Measurements from ENCODE around the gene RAD9A. TPM values are rescaled to one million over a fixed set of nuclear protein-coding genes. Genes with fewer than 3 reads are reported as not detected.

Gene RAD9A
- total RNA-seq, 2 donors from 2014 or later, result 22.6 to 49.4 TPM

GRCh38 chr11:67397536-67397935 lies 5.8 kb downstream of the RAD9A start:
- Histone ChIP-seq H3K4me1 (peaks cover 36% of the 10 kb centered on the region), H3K9me3 (no peaks in the 10 kb centered on the region), H3K27me3 (no peaks in the 10 kb centered on the region), H3K27ac (no peak overlapping the region), H3K36me3 (replicated peaks in 1 of 2; ENCODE audit: insufficient read depth in 1 of 2, low read depth in 2 of 2) (peaks cover 8 to 13% of the 10 kb centered on the region in 2 donors), H3K4me3 (no peak overlapping the region)
- DNase-seq (no peak), ATAC-seq (no peak)
- intact Hi-C loops (cut with DNase I), result no loop called here
- TF ChIP-seq CTCF (IDR thresholded peaks at IDR 0.05), result no peak
- no peak for TF ChIP-seq POLR2A (IDR thresholded peaks at IDR 0.05)
- 61 to 67% methylated on average over 6 of the region's 6 CpGs for WGBS, 2 donors

- Histone ChIP-seq H3K4me3 (no peak overlapping the region), H3K36me3 (replicated peaks in 1 of 2; ENCODE audit: insufficient read depth in 1 of 2, low read depth in 2 of 2) (peaks cover 8 to 13% of the 10 kb centered on the region in 2 donors), H3K27me3 (no peaks in the 10 kb centered on the region), H3K27ac (no peak overlapping the region), H3K4me1 (peaks cover 30% of the 10 kb centered on the region), H3K9me3 (no peaks in the 10 kb centered on the region)
- DNase-seq, result no peak
- TF ChIP-seq POLR2A (IDR thresholded peaks at IDR 0.05), result no peak
- no peak for TF ChIP-seq CTCF (IDR thresholded peaks at IDR 0.05)
- intact Hi-C loops (cut with DNase I), result no loop called here
- 77 to 88% methylated on average over 22 to 23 of the region's 24 CpGs for WGBS, 2 donors
- ATAC-seq, result no peak
Measured at GRCh38 chr11:67397986-67398660, 6.3 kb downstream of the RAD9A start.

- Histone ChIP-seq H3K9me3 (no peaks in the 10 kb centered on the region), H3K27ac (no peak overlapping the region), H3K27me3 (no peaks in the 10 kb centered on the region), H3K4me1 (peaks cover 27% of the 10 kb centered on the region), H3K4me3 (no peak overlapping the region), H3K36me3 (replicated peaks in 1 of 2; ENCODE audit: insufficient read depth in 1 of 2, low read depth in 2 of 2) (peaks cover 8 to 13% of the 10 kb centered on the region in 2 donors)
- DNase-seq (no peak), ATAC-seq (no peak)
- no peak for TF ChIP-seq POLR2A (IDR thresholded peaks at IDR 0.05)
- TF ChIP-seq CTCF (IDR thresholded peaks at IDR 0.05), result no peak
- intact Hi-C loops (cut with DNase I), result no loop called here
- 87 to 90% methylated on average over 12 to 31 of the region's 31 CpGs for WGBS, 2 donors
Measured at GRCh38 chr11:67398661-67399563, 7.1 kb downstream of the RAD9A start.

- intact Hi-C loops (cut with DNase I), result no loop called here
- 20 to 28% methylated on average over 15 to 22 of the region's 23 CpGs for WGBS, 2 donors
Measured at GRCh38 chr11:67400251-67400941, 8.6 kb downstream of the RAD9A start.

More at GRCh38 chr11:67400251-67400941, 8.6 kb downstream of the RAD9A start:
- Histone ChIP-seq H3K4me3 (peak overlapping the region in 1 of 2 donors; percentile 95), H3K36me3 (replicated peaks in 1 of 2; ENCODE audit: insufficient read depth in 1 of 2, low read depth in 2 of 2) (peaks cover 8 to 13% of the 10 kb centered on the region in 2 donors), H3K4me1 (peaks cover 27% of the 10 kb centered on the region), H3K9me3 (no peaks in the 10 kb centered on the region), H3K27ac (peak overlapping the region in 3 of 4 donors; percentile 87 to 98 (median 95)), H3K27me3 (no peaks in the 10 kb centered on the region)
- DNase-seq (no peak), ATAC-seq (no peak)
- TF ChIP-seq POLR2A (IDR thresholded peaks at IDR 0.05) (no peak), CTCF (IDR thresholded peaks at IDR 0.05) (no peak)

Measured in body of pancreas (tissue), 4 donors.